RWPE2 (cell line): ENCODE results near the gene LSM14B.
"Not testable (repeated sequence)": the region's sequence is repeated elsewhere in the genome, so short reads cannot be mapped to it uniquely, and the experiment has no call there.

ENCODE experiments used
- ATAC-seq: fragments of 200-7000 bp; cut with Tn5 transposase; 3 replicates; pipeline ENCODE4 v1.9.1; 2021; ENCODE audit warnings: low read depth
- DNase-seq: peaks from one replicate; pipeline ENCODE4 v3.0.0-alpha.2; 2020; ENCODE audit warnings: low spot score
- H3K27ac ChIP-seq: fragments of 450-650 bp; 2 replicates; pipeline ENCODE4 v1.5.1; 2017; ENCODE audit warnings: mild to moderate bottlenecking; ENCODE audit not compliant: poor library complexity, severe bottlenecking
- H3K27me3 ChIP-seq: fragments of 250-450 bp; sonication (Bioruptor Pico); 2 replicates; pipeline ENCODE4 v1.5.1; 2021; ENCODE audit warnings: mild to moderate bottlenecking, moderate library complexity; ENCODE audit not compliant: insufficient read depth, poor library complexity, severe bottlenecking
- H3K36me3 ChIP-seq: fragments of 250-450 bp; sonication (Bioruptor Pico); 2 replicates; pipeline ENCODE4 v1.5.1; 2020; ENCODE audit warnings: low read depth, mild to moderate bottlenecking, moderate library complexity
- H3K4me1 ChIP-seq: fragments of 250-450 bp; sonication (Bioruptor Pico); 2 replicates; pipeline ENCODE4 v1.5.1; 2021; ENCODE audit warnings: mild to moderate bottlenecking, moderate library complexity; ENCODE audit not compliant: insufficient read depth, poor library complexity, severe bottlenecking
- H3K4me3 ChIP-seq: fragments of 250-450 bp; sonication (Bioruptor Pico); 2 replicates; pipeline ENCODE4 v1.5.1; 2021; ENCODE audit warnings: mild to moderate bottlenecking, moderate library complexity; ENCODE audit not compliant: severe bottlenecking
- H3K9me3 ChIP-seq: fragments of 250-450 bp; sonication (Bioruptor Pico); 2 replicates; pipeline ENCODE4 v1.5.1; 2021; ENCODE audit warnings: mild to moderate bottlenecking, moderate library complexity; ENCODE audit not compliant: severe bottlenecking
- CTCF ChIP-seq: fragments of 450-650 bp; IDR thresholded peaks from one replicate; pipeline ENCODE4 v1.5.1; 2017; ENCODE audit warnings: mild to moderate bottlenecking, moderate library complexity; ENCODE audit not compliant: poor library complexity, severe bottlenecking

Gene LSM14B

GRCh38 chr20:62083312-62083711, 39.0 kb upstream of the LSM14B start:
- Histone ChIP-seq H3K27me3 (peaks cover 18% of the 10 kb centered on the region), H3K4me3 (no peak overlapping the region), H3K36me3 (no peaks in the 10 kb centered on the region), H3K9me3 (no peaks in the 10 kb centered on the region), H3K27ac (no peak overlapping the region), H3K4me1 (no peaks in the 10 kb centered on the region)
- TF ChIP-seq CTCF, result no peak
- ATAC-seq (no peak), DNase-seq (no peak)

- not testable (repeated sequence) for ATAC-seq, H3K27ac ChIP-seq, H3K4me1 ChIP-seq, H3K9me3 ChIP-seq, H3K4me3 ChIP-seq, H3K36me3 ChIP-seq, DNase-seq
- peaks cover 18% of the 10 kb centered on the region for H3K27me3 ChIP-seq
Observed at GRCh38 chr20:62084224-62084623, 38.1 kb upstream of the LSM14B start.

- H3K27me3 ChIP-seq, result peaks cover 18% of the 10 kb centered on the region
- ATAC-seq, result no peak
- no peaks in the 10 kb centered on the region for H3K4me1 ChIP-seq
- H3K27ac ChIP-seq, result no peak overlapping the region
- no peaks in the 10 kb centered on the region for H3K36me3 ChIP-seq
- TF ChIP-seq CTCF, result no peak
- DNase-seq, result no peak
- H3K4me3 ChIP-seq, result no peak overlapping the region
- no peaks in the 10 kb centered on the region for H3K9me3 ChIP-seq
Observed at GRCh38 chr20:62085206-62085605, 37.1 kb upstream of the LSM14B start.

GRCh38 chr20:62087227-62087626, 35.0 kb upstream of the LSM14B start:
- Histone ChIP-seq H3K4me1 (no peaks in the 10 kb centered on the region), H3K27me3 (peaks cover 23% of the 10 kb centered on the region), H3K36me3 (no peaks in the 10 kb centered on the region), H3K9me3 (no peaks in the 10 kb centered on the region), H3K4me3 (no peak overlapping the region), H3K27ac (no peak overlapping the region)
- DNase-seq, result no peak
- TF ChIP-seq CTCF, result no peak
- ATAC-seq, result peak; percentile 42

GRCh38 chr20:62087632-62088031, 34.6 kb upstream of the LSM14B start:
- H3K27me3 ChIP-seq, result peaks cover 24% of the 10 kb centered on the region
- no peak overlapping the region for H3K27ac ChIP-seq
- no peaks in the 10 kb centered on the region for H3K4me1 ChIP-seq
- DNase-seq (no peak), ATAC-seq (no peak)
- no peak overlapping the region for H3K4me3 ChIP-seq
- no peak for TF ChIP-seq CTCF
- no peaks in the 10 kb centered on the region for H3K36me3 ChIP-seq
- H3K9me3 ChIP-seq, result no peaks in the 10 kb centered on the region
